GM10266 (cell line): Measurements from ENCODE around the gene ERN1.

ENCODE experiments used
- DNase-seq: peaks from one replicate; pipeline ENCODE4 v3.0.0; 2012; ENCODE audit errors: extremely low spot score
- TF ChIP-seq, protein P1 (sequence below): IDR thresholded peaks from 2 replicates; pipeline ENCODE4 v1.5.1; 2012; ENCODE audit warnings: mild to moderate bottlenecking, low read depth; ENCODE audit not compliant: control insufficient read depth, insufficient read depth; ENCODE audit errors: missing control alignments

The ERN1 gene

DNA sequence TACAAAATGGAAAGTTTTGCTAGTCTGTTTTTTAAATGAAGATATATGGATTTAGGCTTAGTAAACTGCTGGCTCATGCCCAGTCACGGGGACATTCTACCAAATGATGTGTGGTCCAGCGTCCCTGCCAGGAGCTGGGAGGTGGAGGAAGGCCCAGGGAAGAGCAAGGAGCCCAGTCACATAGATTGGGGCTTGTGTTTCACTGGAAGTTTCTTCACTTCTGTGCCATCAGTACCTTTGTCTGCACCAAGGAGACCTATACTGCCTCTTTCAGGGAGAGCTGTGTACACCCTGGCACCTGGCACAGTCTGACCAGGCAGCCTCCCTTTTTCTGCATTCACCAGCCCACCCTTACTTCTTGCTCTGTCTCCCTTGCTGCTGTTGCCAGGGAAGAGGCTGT is 32.6 kb upstream of the ERN1 start:
- no peak for DNase-seq
- TF ChIP-seq, protein P1, sequence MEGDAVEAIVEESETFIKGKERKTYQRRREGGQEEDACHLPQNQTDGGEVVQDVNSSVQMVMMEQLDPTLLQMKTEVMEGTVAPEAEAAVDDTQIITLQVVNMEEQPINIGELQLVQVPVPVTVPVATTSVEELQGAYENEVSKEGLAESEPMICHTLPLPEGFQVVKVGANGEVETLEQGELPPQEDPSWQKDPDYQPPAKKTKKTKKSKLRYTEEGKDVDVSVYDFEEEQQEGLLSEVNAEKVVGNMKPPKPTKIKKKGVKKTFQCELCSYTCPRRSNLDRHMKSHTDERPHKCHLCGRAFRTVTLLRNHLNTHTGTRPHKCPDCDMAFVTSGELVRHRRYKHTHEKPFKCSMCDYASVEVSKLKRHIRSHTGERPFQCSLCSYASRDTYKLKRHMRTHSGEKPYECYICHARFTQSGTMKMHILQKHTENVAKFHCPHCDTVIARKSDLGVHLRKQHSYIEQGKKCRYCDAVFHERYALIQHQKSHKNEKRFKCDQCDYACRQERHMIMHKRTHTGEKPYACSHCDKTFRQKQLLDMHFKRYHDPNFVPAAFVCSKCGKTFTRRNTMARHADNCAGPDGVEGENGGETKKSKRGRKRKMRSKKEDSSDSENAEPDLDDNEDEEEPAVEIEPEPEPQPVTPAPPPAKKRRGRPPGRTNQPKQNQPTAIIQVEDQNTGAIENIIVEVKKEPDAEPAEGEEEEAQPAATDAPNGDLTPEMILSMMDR, result no peak

DNA sequence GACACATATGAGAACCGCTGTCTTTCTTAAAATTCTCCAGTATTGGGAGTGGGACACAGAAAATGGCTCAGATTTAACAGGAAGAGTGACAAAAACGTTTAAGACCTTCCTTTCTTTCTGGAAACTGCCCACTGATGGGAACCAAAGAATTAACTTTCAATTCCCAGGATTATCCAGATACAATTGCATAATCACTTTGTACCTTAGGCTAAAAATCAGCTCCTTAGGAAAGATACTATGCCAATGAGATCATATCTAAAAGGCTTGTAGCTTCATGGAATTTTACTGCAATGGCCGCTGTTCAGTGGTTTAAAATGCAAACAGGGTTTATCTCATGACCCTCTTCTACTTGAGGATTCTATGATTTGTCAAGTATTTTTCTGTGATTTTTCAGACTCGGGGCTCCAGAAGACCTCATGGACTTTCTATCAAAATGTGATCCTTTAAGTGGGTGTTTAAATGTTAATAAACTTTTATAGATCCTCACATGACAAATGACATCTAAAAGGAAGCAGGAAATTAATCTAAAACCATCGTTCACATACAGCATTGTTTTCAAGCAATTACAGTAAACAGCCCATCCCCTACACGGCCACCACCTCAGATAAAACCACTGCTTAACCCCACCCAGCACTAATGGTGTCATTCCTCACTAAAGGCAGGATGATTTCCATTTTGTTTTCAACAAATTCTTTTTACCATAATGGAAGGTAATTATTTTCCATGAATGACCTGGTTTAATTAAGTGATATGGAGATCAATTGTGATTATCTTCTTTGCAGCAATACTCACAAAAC is 31.6 kb upstream of the ERN1 start:
- DNase-seq, result no peak
- TF ChIP-seq, protein P1, result no peak

DNA sequence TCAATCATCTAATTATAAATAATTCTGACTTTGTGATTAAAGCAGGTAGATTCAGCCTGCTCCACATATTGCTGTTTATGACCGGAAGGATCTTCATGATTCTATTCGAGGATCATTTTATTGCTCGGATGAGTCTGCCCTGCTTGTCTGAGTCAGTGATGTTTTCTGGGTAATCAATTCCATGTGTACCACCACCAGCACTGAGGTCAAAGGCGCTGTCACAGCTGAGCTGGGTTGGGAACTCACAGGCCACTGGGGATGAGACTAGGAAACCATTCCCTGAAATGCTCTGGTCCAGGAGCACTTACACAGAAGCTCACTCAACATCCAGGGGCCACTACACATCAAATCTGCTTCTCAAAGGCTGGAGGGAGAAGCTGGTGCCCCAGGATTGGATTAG is 30.4 kb upstream of the ERN1 start:
- DNase-seq, result no peak
- TF ChIP-seq, protein P1, result no peak

DNA sequence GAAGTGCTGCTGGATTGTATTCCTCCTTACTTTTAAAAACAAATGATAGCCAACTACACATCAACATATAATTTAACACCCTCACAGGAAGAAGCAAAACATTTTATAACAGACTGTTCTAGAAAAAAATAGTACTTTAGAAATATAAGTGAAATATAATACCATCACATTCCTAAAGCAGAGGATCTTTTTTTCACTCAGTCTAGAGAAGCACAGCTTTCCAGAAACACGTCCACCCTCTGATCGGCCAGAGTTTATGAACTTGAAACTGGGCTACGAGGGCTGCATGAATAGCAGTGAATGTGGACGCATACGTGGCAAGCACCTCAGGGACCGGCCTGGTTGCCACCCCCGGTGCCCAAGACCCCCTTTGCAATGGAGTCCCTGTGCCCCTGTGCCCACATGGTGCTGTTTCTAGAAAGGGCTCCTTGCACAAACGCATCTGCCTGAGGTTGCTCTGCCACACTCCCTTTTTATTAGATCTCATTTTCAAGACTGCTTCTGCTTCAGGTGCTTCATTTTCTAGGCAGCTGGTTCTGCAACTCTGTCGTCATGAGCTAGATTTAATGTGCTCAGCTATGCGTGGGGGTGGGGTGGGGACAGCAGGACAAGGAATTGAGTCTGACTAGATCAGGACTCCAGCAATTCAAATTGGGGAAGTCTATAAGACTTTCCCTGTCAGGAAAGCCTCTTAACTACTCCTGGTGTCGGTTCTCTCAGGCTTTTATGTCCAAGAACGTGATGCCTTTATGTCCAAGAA is 29.1 kb upstream of the ERN1 start:
- no peak for DNase-seq
- TF ChIP-seq, protein P1, result no peak

DNA sequence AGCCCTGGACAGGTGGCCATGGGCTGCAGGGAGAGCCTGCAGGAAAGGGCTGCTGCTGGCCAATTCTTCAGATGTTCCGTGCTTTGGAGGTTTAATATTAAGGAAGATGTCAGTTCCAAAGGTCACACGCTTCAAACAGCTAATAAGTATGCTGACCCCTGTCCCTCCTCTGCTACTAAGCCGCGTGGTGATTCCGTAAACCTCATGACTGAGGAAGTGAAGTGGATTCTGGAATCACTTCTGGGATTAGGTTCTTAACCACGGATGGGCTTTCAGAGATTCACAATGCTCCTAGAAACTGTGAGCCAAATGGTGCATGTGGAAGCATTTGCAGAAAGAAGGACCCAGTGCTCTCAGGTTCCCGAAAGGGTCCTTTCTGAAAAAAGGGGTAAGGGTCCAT is 28.5 kb upstream of the ERN1 start:
- DNase-seq, result no peak
- TF ChIP-seq, protein P1, result no peak

DNA sequence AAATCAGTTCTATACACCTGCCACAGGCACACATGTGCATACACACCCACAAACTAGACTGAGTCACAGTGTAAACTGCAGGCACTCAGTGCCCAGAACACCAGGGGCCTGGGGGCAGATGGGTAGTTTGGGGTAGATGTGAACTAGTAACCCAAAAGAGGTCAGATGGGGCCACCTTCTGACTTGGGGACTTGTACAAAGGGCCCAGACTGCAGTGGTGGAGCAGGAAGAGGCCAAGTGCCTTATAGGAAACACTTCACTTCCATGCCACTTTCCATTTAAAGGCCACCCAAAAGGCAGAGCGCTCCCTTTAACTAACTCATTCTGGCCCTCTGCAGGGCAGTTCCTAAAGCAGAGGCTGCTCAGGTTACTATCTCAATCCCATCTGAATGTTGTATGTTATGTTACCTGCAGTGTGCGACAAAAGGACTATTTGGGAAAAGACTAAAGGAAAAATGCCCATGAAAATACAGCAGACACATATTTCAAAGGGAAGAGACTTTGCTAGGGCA is 27.8 kb upstream of the ERN1 start:
- no peak for DNase-seq
- TF ChIP-seq, protein P1, result no peak

DNA sequence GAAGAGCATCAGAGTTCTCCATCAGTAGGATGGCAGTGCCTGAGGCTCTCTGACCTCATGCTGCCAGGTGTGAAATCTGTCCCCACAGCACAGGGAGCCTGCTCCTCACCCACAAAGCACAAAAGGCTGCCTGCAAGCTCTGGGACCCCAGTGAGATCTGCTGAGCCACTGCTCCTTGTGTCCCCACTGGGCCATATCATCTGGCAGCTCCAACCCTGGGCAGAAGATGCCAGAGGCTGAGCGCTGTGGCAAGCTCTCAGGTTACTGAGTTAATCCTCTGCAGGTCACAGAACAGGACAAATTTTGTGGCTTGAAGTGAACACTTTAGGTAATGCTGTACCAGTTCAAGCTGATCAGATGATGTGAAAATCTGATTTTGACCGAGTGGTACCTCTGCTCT is 26.7 kb upstream of the ERN1 start:
- TF ChIP-seq, protein P1, result no peak
- DNase-seq, result no peak
